ENCODE data around the gene CDKAL1. TPM values are rescaled to one million over a fixed set of nuclear protein-coding genes. Genes with fewer than 3 reads are reported as not detected.
A peak's percentile ranks its signal among the peaks of the same experiment; 100 is the strongest.

The CDKAL1 gene
- total and polyA plus RNA-seq, 10 of the 15 experiments (the other 5 are each of a cell fraction or from before 2014, with no cell fraction given): 10.7 to 26.9 (median 17.3) TPM

GRCh38 chr6:21199262-21199661, 665.0 kb downstream of the CDKAL1 start:
- ChIA-PET POLR2A (interaction anchor here (0.6 to 2.1 kb wide), 7 partner anchors 9 to 239 kb away, joined by 3 to 12 read pairs (median 3); no protein-coding TSS in a partner anchor), SMC1A (ENCODE audit: uncharacterized antibody, unreplicated experiment) (interaction anchor here (1.0 to 5.4 kb wide), 13 partner anchors 9 to 279 kb away, joined by 3 to 40 read pairs (median 4); no protein-coding TSS in a partner anchor), RAD21 (ENCODE audit: unreplicated experiment) (interaction anchor here (0.8 to 3.8 kb wide), 8 partner anchors 9 to 716 kb away, joined by 3 to 21 read pairs (median 4); no protein-coding TSS in a partner anchor), CTCF (interaction anchor here (0.6 to 1.7 kb wide), 6 partner anchors 9 to 795 kb away, joined by 3 to 8 read pairs (median 4); no protein-coding TSS in a partner anchor)
- H3K79me2 ChIP-seq (ENCODE audit: control insufficient read depth, insufficient read depth, low read length): no peaks in the 10 kb centered on the region
- FAIRE-seq (no peak), DNase-seq (ENCODE audit: low read depth, low spot score) (no peak), ATAC-seq (peak; percentile 27; the same call in 2 of the 3 replicates)
- no peak overlapping the region for H2AFZ ChIP-seq (ENCODE audit: control insufficient read depth, low read depth, low read length)
- H3K36me3 ChIP-seq (ENCODE audit: control insufficient read depth in 2 of 2, insufficient read depth in 2 of 2, low read length in 1 of 2): no peaks in the 10 kb centered on the region
- WGBS (ENCODE audit: insufficient coverage, insufficient replicate concordance, low lambda C conversion rate, missing lambda C conversion rate): 63% methylated on average over 6 of the region's 6 CpGs
- intact Hi-C loops (cut with micrococcal nuclease; ENCODE audit: unreplicated experiment) (no loop called here), in situ Hi-C loops (cut with MboI) (loop anchor here (25.0 kb wide), 1 partner anchor 388 kb away; the partner anchor contains the start of gene SOX4)
- TF ChIP-seq BACH1 (IDR thresholded peaks at IDR 0.05; ENCODE audit: borderline replicate concordance) (no peak), SREBF1 (IDR thresholded peaks at IDR 0.05; ENCODE audit: low read length) (no peak), SREBF2 (IDR thresholded peaks at IDR 0.05; ENCODE audit: low read length) (no peak), BCLAF1 (IDR thresholded peaks at IDR 0.05) (no peak), NFYA (IDR thresholded peaks at IDR 0.05; ENCODE audit: borderline replicate concordance, low read depth, low read length) (no peak), SMAD1 (IDR thresholded peaks at IDR 0.05; ENCODE audit: low read depth, partially characterized antibody) (no peak), EP300 (IDR thresholded peaks at IDR 0.05; ENCODE audit: borderline replicate concordance in 1 of 2, control insufficient read depth in 1 of 2, low read depth in 2 of 2, low read length in 2 of 2) (no peak), SP1 (IDR thresholded peaks at IDR 0.05; ENCODE audit: low read depth, low read length) (no peak), CBFB (IDR thresholded peaks at IDR 0.05; ENCODE audit: low read depth) (no peak), ELK1 (IDR thresholded peaks at IDR 0.05; ENCODE audit: low read depth, low read length) (no peak), SMC3 (IDR thresholded peaks at IDR 0.05; ENCODE audit: borderline replicate concordance, low read length) (no peak), IKZF2 (IDR thresholded peaks at IDR 0.05) (no peak), NFXL1 (IDR thresholded peaks at IDR 0.05; ENCODE audit: borderline replicate concordance) (no peak), SUPT20H (IDR thresholded peaks at IDR 0.05; ENCODE audit: borderline replicate concordance, control insufficient read depth, low read depth, low read length) (no peak)
- no peak overlapping the region for H3K27ac ChIP-seq (ENCODE audit: control insufficient read depth, insufficient read depth)
- no peaks in the 10 kb centered on the region for H4K20me1 ChIP-seq (ENCODE audit: control insufficient read depth, insufficient read depth)
- no peak overlapping the region for H3K4me3 ChIP-seq
- BruUV-seq (replicated peaks): no TSS peak
- H3K4me1 ChIP-seq (ENCODE audit: control insufficient read depth, insufficient read depth, low read length): peaks cover 25% of the 10 kb centered on the region
- H3K9ac ChIP-seq (ENCODE audit: control insufficient read depth, insufficient read depth, low read length): no peak overlapping the region
- H3K4me2 ChIP-seq (ENCODE audit: control insufficient read depth, insufficient read depth): no peak overlapping the region
- H3K9me3 ChIP-seq (replicated peaks; ENCODE audit: control insufficient read depth, insufficient read depth, low read length): peaks cover under 1% of the 10 kb centered on the region; the same call in 1 of the 3 replicates
- H3K27me3 ChIP-seq (replicated peaks in 1 of 2; ENCODE audit: control insufficient read depth in 2 of 2, insufficient read depth in 2 of 2, low read length in 1 of 2): no peaks in the 10 kb centered on the region
